ENCODE data around the gene STK38L.

Gene STK38L

GRCh38 chr12:27244689-27245488 is 803 bp downstream of the STK38L start:
- no peak for DNase-seq (ENCODE audit: low read depth)

DNA sequence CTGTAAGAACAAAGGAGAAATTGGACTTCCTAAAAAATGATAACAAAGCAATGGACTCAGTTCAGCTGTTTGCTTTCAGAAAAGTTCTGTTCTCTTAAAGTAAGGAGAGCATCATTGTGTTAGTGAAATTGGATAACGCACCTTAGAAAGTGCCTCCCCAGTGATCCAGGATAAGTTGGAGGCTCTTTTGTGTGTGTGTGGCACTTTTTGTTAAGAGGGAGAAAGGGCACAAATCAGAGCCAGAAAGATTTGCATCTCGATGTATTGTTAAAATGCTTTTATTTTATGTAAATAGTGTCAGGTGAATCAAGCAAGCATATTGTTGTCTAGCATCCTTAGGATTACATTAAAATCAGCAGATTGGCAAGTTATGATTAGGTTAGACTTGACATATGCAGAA is 2.1 kb downstream of the STK38L start:
- H3K4me3 ChIP-seq (ENCODE audit: low read depth, low read length), result peak overlapping the region; percentile 85
- TF ChIP-seq, protein P1, sequence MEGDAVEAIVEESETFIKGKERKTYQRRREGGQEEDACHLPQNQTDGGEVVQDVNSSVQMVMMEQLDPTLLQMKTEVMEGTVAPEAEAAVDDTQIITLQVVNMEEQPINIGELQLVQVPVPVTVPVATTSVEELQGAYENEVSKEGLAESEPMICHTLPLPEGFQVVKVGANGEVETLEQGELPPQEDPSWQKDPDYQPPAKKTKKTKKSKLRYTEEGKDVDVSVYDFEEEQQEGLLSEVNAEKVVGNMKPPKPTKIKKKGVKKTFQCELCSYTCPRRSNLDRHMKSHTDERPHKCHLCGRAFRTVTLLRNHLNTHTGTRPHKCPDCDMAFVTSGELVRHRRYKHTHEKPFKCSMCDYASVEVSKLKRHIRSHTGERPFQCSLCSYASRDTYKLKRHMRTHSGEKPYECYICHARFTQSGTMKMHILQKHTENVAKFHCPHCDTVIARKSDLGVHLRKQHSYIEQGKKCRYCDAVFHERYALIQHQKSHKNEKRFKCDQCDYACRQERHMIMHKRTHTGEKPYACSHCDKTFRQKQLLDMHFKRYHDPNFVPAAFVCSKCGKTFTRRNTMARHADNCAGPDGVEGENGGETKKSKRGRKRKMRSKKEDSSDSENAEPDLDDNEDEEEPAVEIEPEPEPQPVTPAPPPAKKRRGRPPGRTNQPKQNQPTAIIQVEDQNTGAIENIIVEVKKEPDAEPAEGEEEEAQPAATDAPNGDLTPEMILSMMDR (IDR thresholded peaks at IDR 0.05; ENCODE audit: low read depth, low read length, missing control alignments), result no peak
- DNase-seq (ENCODE audit: low read depth), result no peak
- in situ Hi-C loops (cut with HindIII; ENCODE audit: low sequenced_read_pairs), result no loop called here

More at GRCh38 chr12:27244689-27245488, 803 bp downstream of the STK38L start:
- TF ChIP-seq, protein P1 (IDR thresholded peaks at IDR 0.05; ENCODE audit: low read depth, low read length, missing control alignments), result no peak
- peak overlapping the region; percentile 85 for H3K4me3 ChIP-seq (ENCODE audit: low read depth, low read length)
- in situ Hi-C loops (cut with HindIII; ENCODE audit: low sequenced_read_pairs), result no loop called here

DNA sequence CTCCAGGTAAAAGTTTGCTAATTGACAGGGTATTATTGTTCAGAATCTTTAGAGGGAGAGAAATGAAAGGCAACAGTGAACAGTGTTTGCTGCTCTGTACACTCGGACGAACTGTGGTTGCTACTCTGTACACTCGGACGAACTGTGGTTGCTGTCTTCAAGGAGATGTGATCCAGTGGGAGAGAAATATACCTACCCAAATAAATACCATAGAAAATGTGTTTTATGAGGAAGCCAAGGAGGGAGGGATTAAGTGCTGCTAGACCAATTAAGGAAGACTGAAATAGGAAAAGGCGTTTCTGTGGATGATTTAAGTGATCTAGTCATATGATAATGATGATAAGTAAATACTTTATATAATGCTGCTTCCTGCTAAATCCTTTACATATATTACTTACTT is 2.7 kb downstream of the STK38L start:
- H3K4me3 ChIP-seq (ENCODE audit: low read depth, low read length), result peak overlapping the region; percentile 10
- DNase-seq (ENCODE audit: low read depth), result no peak
- in situ Hi-C loops (cut with HindIII; ENCODE audit: low sequenced_read_pairs), result no loop called here
- TF ChIP-seq, protein P1 (IDR thresholded peaks at IDR 0.05; ENCODE audit: low read depth, low read length, missing control alignments), result no peak

- in situ Hi-C loops (cut with HindIII; ENCODE audit: low sequenced_read_pairs), result no loop called here
- TF ChIP-seq, protein P1 (IDR thresholded peaks at IDR 0.05; ENCODE audit: low read depth, low read length, missing control alignments), result no peak
- no peak for DNase-seq (ENCODE audit: low read depth)
- H3K4me3 ChIP-seq (ENCODE audit: low read depth, low read length), result no peak overlapping the region
Measured at GRCh38 chr12:27252934-27253333, 8.8 kb downstream of the STK38L start.

- TF ChIP-seq, protein P1 (IDR thresholded peaks at IDR 0.05; ENCODE audit: low read depth, low read length, missing control alignments), result no peak
- no peak overlapping the region for H3K4me3 ChIP-seq (ENCODE audit: low read depth, low read length)
Measured at GRCh38 chr12:27253347-27253746, 9.3 kb downstream of the STK38L start.

GRCh38 chr12:27255806-27256205 is 11.7 kb downstream of the STK38L start:
- no peak for DNase-seq (ENCODE audit: low read depth)
- in situ Hi-C loops (cut with HindIII; ENCODE audit: low sequenced_read_pairs), result no loop called here
- TF ChIP-seq, protein P1 (IDR thresholded peaks at IDR 0.05; ENCODE audit: low read depth, low read length, missing control alignments), result no peak
- no peak overlapping the region for H3K4me3 ChIP-seq (ENCODE audit: low read depth, low read length)

More at GRCh38 chr12:27253347-27253746, 9.3 kb downstream of the STK38L start:
- DNase-seq (ENCODE audit: low read depth), result no peak
- in situ Hi-C loops (cut with HindIII; ENCODE audit: low sequenced_read_pairs), result no loop called here
